HG03558 (cell line): ENCODE data around the gene SLC37A4.
"Not testable (repeated sequence)": the region's sequence is repeated elsewhere in the genome, so short reads cannot be mapped to it uniquely, and the experiment has no call there.

ENCODE experiments used
- ATAC-seq: cut with Tn5 transposase; IDR thresholded peaks from one replicate; pipeline ENCODE4 v1.9.1; 2021; ENCODE audit warnings: moderate number of reproducible peaks; ENCODE audit not compliant: unreplicated experiment; ENCODE audit errors: extremely low read depth

Gene SLC37A4

DNA sequence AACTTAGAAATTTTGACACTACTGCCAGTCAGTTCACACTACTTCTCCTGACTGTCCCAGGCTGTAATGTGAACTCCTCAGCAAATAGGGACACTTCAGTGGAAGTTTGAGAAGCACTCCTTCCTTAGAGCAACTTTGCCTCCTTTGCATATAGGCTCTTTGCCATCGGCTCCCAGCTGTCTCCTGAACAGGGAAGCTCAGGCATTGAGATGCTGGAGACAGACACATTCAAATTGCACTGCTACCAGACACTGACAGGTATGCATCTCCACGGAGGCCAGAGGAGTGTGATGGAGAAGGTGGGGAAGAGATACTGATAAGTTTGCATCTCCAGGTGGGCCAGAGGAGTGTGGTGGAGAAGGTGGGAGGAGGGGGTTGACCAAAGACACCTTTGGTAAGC lies 10.7 kb downstream of the SLC37A4 start:
- ATAC-seq: no peak

DNA sequence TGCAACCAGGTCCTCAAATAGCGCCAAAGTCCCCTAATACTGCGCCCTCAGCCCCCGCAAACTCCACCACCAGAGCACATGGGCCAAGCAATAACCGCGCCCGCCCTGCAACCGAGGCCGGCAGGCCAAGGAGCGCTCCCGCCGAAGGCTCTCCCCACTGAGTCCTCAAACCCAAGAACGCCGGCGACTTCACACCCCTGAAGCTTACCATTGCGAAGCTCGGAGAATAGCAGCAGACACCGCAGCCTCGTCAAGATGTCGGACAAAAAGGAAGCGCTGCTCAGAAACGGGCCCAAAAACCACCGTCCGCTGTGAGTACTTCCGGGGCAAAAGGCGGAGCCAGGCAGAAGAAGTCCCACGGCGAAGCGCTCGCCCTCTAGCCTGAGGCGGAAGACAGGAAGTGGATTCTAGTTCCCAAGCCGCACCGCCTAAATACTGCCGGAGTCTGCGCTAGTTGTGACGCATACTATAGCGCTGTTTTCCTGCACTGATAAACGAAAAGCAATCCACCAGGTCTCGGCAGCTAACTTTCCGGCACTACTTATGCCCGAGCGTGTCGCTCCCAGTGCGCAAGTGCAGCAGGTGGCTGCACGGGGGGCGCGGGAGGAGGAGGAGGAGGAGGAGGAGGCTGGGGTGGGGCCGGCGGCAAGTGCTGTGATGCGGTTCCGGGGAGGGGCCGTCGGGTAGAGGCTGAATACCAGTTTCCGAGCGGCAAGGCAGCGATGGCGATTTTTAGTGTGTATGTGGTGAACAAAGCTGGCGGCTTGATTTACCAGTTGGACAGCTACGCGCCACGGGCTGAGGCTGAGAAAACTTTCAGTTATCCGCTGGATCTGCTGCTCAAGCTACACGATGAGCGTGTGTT lies 12.4 kb downstream of the SLC37A4 start, which contains the start of the genes RPS25 and TRAPPC4:
RPS25 (minus strand) TSS at position 270 of the 865 bp plus-strand sequence; CDS start at position 211, 59 bp downstream.
TRAPPC4 (plus strand) TSS at position 693 of the 865 bp plus-strand sequence; CDS start at position 723, 30 bp downstream.
- ATAC-seq: peak; percentile 62

DNA sequence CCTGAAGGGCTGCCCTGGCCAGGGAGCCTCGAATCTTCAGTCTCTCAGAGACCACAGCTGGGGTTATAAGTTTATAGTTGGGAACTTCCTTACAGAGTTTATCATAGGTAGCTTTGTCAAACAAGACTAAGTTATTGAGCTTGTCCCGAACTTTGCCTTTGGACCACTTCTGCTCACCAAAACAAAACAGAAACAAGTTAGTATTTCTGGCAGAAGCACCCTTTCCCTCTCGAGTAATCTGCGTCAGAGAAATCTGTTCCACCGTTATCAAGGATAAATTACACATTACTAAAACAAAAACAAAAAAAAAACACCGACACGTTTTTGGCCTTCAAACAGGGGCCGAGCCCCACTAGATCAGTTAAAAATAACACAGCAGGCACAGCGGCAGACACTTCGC lies 13.3 kb downstream of the SLC37A4 start:
- ATAC-seq: not testable (repeated sequence)

DNA sequence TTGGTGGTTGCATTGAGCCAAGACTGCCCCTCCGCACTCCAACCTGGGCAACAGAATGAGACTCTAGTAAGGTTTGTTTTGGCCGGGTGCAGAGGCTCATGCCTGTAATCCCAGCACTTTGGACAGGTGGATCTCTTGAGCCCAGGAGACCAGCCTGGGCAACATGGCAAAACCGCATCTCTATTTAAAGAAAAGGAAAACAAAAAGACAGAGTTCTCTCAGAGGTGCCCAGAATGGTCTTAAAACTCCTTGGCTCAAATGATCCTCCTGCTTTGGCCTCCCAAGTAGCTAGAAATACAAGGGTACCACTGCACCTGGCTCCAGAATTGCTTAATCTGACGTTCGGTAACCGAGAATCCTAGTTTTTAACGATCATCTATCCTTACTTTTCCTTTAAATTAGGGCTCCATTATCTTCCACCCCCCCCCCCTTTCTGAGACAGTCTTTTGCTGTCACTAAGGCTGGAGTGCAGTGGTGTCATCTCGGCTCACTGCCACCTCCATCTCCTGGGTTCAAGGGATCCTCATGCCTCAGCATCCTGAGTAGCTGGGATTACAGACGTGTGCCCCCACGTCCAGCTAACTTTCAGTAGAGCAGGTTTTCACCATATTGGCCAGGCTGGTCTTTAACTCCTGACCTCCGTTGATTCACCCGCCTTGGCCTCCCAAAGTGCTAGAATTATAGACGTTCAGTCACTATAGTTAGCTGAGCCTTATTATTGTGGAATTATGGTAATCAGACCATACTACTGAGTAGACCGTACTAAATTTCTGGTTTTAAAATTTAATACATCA lies 14.3 kb downstream of the SLC37A4 start:
- no peak for ATAC-seq

DNA sequence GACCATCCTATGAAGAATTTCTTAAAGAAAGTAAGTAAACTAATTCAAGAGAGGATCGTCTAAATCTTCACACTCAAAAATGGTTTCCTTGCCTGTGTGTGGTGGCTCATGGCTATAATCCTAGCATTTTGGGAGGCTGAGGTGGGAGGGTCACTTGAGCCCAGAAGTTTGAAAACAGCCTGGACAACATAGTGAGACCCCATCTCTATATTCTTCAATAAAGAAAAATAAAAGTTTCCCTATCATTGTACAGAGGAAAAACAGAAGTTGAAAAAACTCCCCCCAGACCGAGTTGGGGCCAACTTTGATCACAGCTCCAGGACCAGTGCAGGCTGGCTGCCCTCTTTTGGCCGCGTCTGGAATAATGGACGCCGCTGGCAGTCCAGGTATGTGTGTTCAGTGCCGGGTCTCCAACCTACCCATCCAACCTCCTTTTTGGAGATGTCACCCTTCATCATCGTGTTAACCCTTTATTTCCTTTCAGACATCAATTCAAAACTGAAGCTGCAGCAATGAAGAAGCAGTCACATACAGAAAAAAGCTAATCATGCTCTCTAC lies 15.5 kb downstream of the SLC37A4 start:
- no peak for ATAC-seq

DNA sequence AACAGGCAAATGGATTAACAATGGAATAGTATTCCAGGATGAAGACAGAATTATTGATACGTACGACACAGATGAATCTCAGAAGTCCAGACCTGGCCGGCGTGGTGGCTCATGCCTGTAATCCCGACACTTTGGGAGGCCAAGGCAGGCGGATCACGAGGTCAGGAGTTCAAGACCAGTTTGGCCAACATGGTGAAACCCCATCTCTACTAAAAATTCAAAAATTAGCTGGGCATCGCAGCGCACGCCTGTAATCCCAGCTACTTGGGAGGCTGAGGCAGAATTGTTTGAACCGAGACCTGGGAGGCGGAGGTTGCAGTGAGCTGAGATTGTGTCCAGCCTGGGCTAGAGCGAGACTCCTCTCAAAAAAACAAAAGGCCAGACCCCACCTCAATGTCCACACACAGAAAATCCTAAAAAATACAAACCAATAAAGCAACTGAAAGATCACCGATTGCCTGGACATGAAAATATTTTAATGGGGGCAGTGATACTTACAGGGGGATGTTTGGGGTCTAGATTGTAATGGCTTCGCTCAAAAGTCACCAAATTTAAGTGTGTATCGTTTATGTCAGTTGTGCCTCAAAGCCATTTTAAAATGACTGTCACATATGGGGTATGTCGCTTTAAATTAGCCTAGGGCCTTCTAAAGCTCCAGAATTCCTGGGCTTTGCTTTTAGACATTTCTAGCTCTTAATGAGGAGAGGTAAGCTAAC lies 16.3 kb downstream of the SLC37A4 start:
- ATAC-seq: no peak

DNA sequence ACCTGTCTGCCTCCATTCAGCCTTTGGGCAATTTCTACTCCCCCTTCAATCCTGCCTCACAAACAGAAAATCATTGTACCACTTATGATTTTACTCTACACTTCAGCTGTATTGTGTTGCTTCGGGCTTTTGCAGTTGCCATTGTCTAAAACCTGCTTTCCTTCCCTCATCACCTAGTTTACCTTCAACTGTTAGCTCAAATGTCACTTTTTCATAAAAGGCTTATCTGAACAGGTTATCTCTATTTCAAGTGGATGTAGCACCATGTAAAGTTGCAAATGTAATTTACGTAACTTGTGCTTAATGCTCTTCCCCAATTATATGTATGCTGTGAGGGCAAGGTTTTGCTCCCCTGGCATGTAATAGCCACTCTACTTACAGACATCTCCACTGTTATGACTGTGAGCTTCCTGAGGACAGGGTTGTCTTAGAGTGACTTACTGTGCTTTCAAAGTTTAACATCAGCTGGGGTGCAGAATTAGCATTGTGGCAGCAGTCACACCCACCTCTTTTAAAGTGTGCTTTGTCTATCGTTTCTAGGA lies 18.0 kb downstream of the SLC37A4 start:
- no peak for ATAC-seq

DNA sequence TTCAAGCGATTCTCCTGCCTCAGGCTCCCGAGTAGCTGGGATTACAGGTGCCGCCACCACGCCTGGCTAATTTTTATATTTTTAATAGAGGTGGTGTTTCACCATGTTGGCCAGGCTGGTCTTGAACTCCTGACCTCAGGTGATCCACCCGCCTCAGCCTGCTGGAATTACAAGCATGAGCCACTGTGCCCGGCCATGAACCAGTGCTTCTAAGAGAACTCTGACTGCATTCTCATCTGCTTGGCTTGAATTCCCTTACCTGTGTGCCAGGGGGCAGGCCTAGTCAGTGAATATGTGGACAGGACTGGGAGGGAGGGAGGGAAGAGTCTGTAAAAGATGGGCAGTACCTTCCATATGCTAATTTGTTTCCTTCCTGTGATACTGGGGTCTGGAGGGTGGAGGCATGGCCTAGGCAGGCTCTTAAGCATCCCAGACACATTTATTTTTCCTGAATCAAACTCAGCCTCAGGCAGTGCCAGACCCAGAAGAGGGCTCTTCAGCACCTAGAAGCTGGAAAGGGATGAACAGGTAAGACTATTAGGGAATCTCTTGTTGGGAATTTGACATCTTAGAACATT lies 19.1 kb downstream of the SLC37A4 start:
- no peak for ATAC-seq

DNA sequence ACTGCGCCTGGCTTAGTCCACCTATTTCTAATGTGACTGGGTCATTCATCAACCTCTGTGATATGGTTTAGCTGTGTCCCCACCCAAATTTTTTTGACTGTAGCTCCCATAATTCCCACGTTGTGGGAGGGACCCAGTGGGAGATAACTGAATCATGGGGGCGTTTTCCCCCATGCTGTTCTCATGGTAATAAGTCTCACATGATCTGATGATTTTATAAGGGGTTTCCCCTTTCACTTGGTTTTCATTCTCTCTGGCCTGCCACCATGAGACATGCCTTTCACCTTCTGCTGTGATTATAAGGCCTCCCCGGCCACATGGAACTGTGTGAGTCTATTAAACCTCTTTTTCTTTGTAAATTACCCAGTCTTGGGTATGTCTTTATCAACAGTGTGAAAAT lies 24.0 kb downstream of the SLC37A4 start:
- ATAC-seq: no peak

DNA sequence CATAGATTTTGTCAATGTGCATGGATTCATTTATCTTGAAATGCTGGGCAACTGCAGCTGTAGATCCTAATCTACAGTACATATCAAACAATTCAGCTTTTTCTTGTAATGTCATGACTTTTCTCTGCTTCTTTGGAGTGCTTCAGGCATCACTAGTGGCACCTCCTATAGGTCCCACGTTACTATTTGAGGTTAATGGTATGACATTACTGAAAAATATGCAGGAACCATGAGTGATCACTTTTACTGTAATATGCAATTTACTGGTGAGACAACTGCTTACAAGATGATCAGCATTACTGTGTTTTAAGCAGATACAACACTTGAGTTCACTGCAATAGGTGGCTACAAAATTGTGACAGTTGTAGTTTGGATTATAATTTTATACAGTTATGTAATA lies 29.8 kb downstream of the SLC37A4 start:
- no peak for ATAC-seq

DNA sequence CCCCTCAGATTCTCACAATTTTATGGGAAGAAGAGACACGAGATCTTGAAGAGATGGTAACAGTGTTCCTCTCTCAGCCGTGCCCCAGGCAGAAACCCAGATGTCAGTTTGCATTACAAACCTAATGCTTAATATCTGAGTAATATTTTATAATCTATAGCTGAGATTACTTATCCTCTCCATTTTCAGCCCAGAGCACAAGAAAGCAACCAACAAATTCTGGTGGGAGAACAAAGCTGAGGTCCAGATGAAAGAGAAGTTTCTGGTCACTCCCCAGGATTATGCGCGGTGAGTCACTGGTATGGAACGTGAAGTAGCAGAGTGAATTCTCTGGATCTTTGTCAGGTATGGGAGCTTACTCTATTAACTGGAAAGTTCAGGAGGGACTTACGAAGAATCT lies 31.9 kb downstream of the SLC37A4 start:
- ATAC-seq: no peak

DNA sequence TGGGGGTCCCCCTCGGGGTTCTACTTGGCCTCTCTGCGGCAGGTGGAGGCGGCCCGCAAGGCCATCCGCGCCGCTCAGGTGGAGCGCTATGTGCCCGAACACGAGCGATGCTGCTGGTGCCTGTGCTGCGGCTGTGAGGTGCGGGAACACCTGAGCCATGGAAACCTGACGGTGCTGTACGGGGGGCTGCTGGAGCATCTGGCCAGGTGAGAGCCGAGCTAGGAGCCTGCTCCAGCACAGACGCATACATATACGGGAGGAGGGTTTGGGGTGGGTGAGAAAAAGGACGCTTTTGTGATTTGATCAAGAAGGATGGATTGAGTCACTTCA lies 32.3 kb downstream of the SLC37A4 start:
- ATAC-seq: no peak

DNA sequence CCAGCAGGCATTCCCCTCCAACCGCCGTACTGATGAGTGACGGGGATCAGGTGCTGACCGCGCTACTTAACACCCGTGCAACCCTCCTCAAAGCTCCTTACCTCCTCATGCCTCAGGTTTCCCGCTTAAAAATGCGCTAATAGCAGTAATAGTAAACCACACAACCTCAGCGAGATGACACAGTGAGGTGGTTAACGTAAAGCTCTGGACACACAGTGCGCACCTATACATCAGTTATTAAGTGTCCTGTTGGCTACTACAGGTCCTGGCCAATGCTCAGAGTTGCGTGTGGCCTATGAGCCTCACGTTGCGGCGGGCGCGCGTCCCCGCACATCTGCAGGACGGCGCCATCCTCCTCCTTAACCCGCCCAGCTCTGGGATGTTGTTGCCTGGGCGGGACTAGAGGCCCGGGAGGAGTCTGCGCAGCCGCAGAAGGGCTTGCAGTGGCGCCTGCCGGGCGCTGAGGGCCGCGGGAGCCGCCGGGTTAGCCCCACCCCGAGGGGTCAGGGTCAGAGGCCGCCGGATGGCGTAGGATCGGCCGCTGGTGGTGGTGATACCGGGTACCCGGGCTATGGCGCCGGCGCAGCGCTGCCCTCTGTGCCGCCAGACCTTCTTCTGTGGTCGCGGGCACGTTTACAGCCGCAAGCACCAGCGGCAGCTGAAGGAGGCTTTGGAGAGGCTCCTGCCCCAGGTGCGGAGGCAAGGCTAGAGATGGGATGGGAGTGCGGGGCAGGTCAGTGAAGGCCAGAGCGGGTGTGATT lies 32.9 kb downstream of the SLC37A4 start, which contains the start of gene CENATAC:
CENATAC (plus strand) TSS at position 512 of the 761 bp plus-strand sequence; CDS start at position 572, 60 bp downstream.
- ATAC-seq: peak; percentile 77

DNA sequence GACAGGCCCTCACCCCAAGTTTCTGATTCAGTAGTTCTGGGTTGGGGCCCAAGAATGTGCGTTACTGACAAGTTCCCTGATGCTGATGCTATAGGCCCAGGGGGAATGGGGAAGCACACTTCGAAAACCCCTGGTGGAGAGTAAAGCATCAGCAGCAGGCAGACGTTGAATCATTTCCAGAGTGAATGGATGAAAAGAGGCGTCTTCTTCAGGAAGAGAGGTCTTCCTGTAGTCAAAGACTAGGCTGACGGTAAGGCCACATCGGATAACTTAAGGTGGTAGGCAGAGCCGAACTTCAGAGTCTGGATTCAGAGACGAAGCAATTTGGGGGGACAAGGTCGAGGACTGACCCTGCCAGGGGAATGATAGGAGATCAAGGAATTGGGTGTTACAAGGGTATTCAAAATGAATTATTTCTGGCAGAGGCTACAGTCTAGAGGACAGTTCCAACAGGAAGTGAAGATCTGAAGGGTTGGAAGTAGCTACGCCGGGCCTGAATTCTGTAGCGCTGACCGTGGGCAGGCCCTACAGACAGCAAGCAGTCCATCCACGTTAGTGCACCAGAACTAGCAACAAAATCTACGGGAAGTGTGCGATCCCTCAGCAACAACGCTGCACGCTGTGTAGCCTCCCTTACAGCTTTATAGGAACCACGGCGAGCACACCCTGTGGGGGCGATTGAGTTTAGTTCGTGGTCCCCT lies 33.6 kb downstream of the SLC37A4 start:
- no peak for ATAC-seq

DNA sequence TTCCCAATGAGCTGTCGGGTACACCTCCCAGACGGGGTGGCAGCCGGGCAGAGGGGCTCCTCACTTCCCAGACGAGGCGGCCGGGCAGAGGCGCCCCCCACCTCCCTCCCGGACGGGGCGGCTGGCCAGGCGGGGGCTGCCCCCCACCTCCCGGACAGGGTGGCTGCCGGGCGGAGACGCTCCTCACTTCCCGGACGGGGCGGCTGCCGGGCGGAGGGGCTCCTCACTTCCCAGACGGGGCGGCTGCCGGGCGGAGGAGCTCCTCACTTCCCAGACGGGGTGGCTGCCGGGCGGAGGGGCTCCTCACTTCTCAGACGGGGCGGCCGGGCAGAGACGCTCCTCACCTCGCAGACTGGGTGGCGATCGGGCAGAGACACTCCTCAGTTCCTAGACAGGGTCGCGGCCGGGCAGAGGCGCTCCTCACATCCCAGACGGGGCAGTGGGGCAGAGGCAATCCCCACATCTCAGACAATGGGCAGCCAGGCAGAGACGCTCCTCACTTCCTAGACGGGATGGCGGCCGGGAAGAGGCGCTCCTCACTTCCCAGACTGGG lies 39.1 kb downstream of the SLC37A4 start:
- not testable (repeated sequence) for ATAC-seq

DNA sequence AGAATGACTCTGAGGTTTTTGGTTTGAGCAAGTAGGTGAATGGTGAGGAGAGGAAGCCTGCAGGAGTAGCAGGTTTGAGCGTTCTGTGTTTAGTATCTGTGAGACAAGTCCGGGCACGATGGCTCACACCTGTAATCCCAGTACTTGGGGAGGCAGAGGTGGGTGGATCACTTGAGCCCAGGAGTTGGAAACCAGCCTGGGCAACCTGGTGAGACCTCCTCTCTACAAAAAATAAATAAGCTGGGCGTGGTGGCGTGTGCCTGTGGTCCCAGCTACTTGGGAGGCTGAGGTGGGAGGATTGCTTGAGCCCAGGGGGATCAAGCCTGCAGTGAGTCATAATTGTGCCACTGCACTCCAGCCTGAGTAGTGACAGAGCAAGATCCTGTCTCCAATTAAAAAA lies 42.4 kb downstream of the SLC37A4 start:
- ATAC-seq: no peak

DNA sequence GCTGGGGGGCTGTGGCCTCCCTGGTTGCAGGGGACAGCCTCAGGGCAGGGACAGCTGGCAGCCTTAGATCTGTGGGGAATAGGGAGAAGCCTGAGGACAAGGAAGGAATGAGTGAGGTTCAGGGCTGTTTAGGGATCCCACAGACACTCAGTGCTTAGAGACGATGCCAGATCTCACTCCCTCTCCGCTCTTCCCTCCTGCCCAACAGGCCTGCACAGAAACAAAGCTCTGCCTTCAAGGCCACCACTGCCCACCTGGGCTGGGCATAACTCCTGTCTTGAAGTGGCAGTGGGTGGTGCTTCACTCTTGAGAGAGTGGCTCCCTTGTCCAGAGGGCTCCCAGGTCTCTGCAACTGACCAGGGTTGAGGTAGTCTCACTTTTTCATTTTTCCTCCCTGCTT lies 45.9 kb downstream of the SLC37A4 start:
- no peak for ATAC-seq

DNA sequence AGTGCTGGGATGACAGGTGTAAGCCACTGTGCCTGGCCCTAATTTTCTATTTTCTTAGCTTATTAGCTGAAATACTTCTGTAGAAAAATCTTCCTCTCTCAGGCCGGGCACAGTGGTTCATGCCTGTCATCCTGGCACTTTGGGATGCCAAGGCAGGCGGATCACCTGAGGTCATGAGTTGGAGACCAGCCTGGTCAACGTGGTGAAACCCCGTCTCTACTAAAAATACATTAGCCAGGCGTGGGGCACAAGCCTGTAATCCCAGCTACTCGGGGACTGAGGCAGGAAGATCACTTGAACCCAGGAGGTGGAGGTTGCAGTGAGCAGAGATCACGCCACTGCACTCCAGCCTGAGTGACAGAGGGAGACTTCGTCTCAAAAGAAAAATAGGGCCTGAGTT lies 46.3 kb downstream of the SLC37A4 start:
- ATAC-seq: not testable (repeated sequence)
